SU-DHL-6 (cell line): ENCODE data around the gene FRMD4B.

Experiments
- EZH2phosphoT487 ChIP-seq: fragments of 200-600 bp; sonication (generic), shearing (Covaris generic); conservative IDR thresholded peaks from 2 replicates; pipeline ENCODE4 v1.6.1; 2018; ENCODE audit warnings: mild to moderate bottlenecking, antibody characterized with exemption, low read length, moderate library complexity, mixed read lengths
- TF ChIP-seq, protein P1 (sequence below): fragments of 200-600 bp; sonication (generic); IDR thresholded peaks from one replicate; pipeline ENCODE4 v1.5.1; 2017; ENCODE audit warnings: antibody characterized with exemption, mild to moderate bottlenecking, low read length, moderate library complexity; ENCODE audit not compliant: insufficient read depth, poor library complexity, severe bottlenecking

DNA sequence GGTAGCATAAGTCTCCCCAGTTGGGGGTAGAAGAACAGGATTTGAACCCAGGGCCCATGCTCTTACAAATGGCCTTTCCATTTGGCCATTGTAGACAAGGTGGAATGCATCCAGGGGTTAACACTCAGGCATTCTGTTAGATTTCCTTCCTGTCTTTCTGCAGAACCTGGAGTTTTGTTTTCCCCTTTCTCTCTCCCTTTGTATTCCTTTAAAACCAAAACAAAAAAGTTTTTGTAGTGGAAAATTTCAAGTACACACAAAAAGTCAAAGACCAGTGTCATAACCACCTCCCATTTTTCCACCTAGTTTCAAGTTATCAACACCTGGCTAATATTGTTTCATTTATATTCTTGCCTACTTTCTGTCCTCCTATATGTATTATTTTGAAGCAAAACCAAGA, 26.0 kb downstream of the FRMD4B start:
- TF ChIP-seq, protein P1, sequence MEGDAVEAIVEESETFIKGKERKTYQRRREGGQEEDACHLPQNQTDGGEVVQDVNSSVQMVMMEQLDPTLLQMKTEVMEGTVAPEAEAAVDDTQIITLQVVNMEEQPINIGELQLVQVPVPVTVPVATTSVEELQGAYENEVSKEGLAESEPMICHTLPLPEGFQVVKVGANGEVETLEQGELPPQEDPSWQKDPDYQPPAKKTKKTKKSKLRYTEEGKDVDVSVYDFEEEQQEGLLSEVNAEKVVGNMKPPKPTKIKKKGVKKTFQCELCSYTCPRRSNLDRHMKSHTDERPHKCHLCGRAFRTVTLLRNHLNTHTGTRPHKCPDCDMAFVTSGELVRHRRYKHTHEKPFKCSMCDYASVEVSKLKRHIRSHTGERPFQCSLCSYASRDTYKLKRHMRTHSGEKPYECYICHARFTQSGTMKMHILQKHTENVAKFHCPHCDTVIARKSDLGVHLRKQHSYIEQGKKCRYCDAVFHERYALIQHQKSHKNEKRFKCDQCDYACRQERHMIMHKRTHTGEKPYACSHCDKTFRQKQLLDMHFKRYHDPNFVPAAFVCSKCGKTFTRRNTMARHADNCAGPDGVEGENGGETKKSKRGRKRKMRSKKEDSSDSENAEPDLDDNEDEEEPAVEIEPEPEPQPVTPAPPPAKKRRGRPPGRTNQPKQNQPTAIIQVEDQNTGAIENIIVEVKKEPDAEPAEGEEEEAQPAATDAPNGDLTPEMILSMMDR, result no peak
- TF ChIP-seq EZH2phosphoT487, result no peak
